Keratinocyte (primary cell): ENCODE data around the gene DSG2. TPM values are rescaled to one million over a fixed set of nuclear protein-coding genes. Genes with fewer than 3 reads are reported as not detected.
"Not testable (repeated sequence)": the region's sequence is repeated elsewhere in the genome, so short reads cannot be mapped to it uniquely, and the experiment has no call there.

Experiments
- DNase-seq: peaks from one replicate; pipeline ENCODE4 v3.0.0-alpha.2; 2011; ENCODE audit warnings: low read depth, missing footprints, low spot score
- FAIRE-seq: peaks from 2 replicates; lab custom pipeline; 2011; peaks lifted over from hg19 to GRCh38; lab: Jason Lieb, UNC
- H2AFZ ChIP-seq: 2 replicates; pipeline ENCODE4 v1.6.0; 2012; ENCODE audit warnings: low read length, control low read depth, inconsistent platforms; ENCODE audit not compliant: control insufficient read depth
- H3K27ac ChIP-seq: 2 replicates; pipeline ENCODE4 v1.5.1; 2011; ENCODE audit warnings: low read length; ENCODE audit not compliant: control insufficient read depth, insufficient read depth
- H3K27me3 ChIP-seq: 3 replicates; pipeline ENCODE4 v1.6.0; 2011; ENCODE audit warnings: low read length; ENCODE audit not compliant: control insufficient read depth, insufficient read depth; ENCODE audit errors: extremely low read depth
- H3K36me3 ChIP-seq, 2 experiments: 2 replicates in 1 of 2; 3 replicates in 1 of 2; pipeline ENCODE4 v1.5.1; 2011; ENCODE audit warnings: low read length in 2 of 2, mild to moderate bottlenecking in 1 of 2; ENCODE audit not compliant: control insufficient read depth in 2 of 2, insufficient read depth in 2 of 2; ENCODE audit errors: extremely low read depth in 1 of 2
- H3K4me1 ChIP-seq: 3 replicates; pipeline ENCODE4 v1.5.1; 2011; ENCODE audit warnings: low read length; ENCODE audit not compliant: control insufficient read depth, insufficient read depth; ENCODE audit errors: extremely low read depth
- H3K4me2 ChIP-seq: 3 replicates; pipeline ENCODE4 v1.6.0; 2011; ENCODE audit warnings: low read depth, low read length; ENCODE audit not compliant: control insufficient read depth, insufficient read depth; ENCODE audit errors: extremely low read depth
- H3K4me3 ChIP-seq, 3 experiments: fragments of 200-600 bp in 1 of 3; sonication (generic) in 1 of 3; 2 replicates in 2 of 3; 3 replicates in 1 of 3; pipeline ENCODE4 v1.5.1; 2011 to 2016; ENCODE audit warnings: low read length in 3 of 3, mild to moderate bottlenecking in 3 of 3, control low read depth in 2 of 3, inconsistent platforms in 1 of 3, low read depth in 1 of 3, mixed read lengths in 1 of 3, mixed run types in 1 of 3, moderate library complexity in 1 of 3; ENCODE audit not compliant: control insufficient read depth in 2 of 3, insufficient read depth in 2 of 3; ENCODE audit errors: extremely low read depth in 1 of 3
- H3K79me2 ChIP-seq: 2 replicates; pipeline ENCODE4 v1.6.0; 2012; ENCODE audit warnings: low read length; ENCODE audit not compliant: control insufficient read depth, insufficient read depth
- H3K9ac ChIP-seq: 3 replicates; pipeline ENCODE4 v1.6.0; 2011; ENCODE audit warnings: low read length; ENCODE audit not compliant: control insufficient read depth, insufficient read depth; ENCODE audit errors: extremely low read depth
- H3K9me1 ChIP-seq: 3 replicates; pipeline ENCODE4 v1.6.0; 2011; ENCODE audit warnings: low read length; ENCODE audit not compliant: control insufficient read depth, insufficient read depth; ENCODE audit errors: extremely low read depth
- H3K9me3 ChIP-seq: 2 replicates; pipeline ENCODE4 v1.5.1; 2012; ENCODE audit warnings: low read depth, low read length; ENCODE audit not compliant: control insufficient read depth
- H4K20me1 ChIP-seq: 3 replicates; pipeline ENCODE4 v1.6.0; 2011; ENCODE audit warnings: low read length; ENCODE audit not compliant: control insufficient read depth, insufficient read depth; ENCODE audit errors: extremely low read depth
- CTCF ChIP-seq, 3 experiments: IDR thresholded peaks in 1 of 3; conservative IDR thresholded peaks in 1 of 3; optimal IDR thresholded peaks in 1 of 3; 2 replicates in 2 of 3; 3 replicates in 1 of 3; pipeline versions ENCODE3 to v1.5.1; 2011; ENCODE audit warnings: low read length in 3 of 3, mild to moderate bottlenecking in 3 of 3, moderate library complexity in 2 of 3, control low read depth in 1 of 3, inconsistent platforms in 1 of 3; ENCODE audit not compliant: insufficient read depth in 2 of 3; ENCODE audit errors: extremely low read depth in 1 of 3
- EZH2 ChIP-seq: IDR thresholded peaks from one replicate; pipeline ENCODE4 v1.6.1; 2012; ENCODE audit warnings: inconsistent platforms, mild to moderate bottlenecking, low read length, moderate library complexity
- dilution Hi-C: fragments of 300-500 bp; cut with MboI; formaldehyde crosslinking; loops from one replicate; pipeline ENCODE4 v1.7.0; 2020; ENCODE audit warnings: low sequenced_read_pairs; ENCODE audit not compliant: extremely low pct_ligation_motif_present
- polyA plus RNA-seq, 5 experiments: library from polyadenylated mRNA; depleted of rRNA in 3 of 5; stranded (reverse) in 3 of 5; stranded (forward) in 1 of 5; unstranded in 1 of 5; fragments of >200 nt; gene quantifications; 1 replicate in 1 of 5; 2 replicates in 3 of 5; 3 replicates in 1 of 5; pipeline versions ENCODE4 v1.2.1 to v1.2.3, GENCODE V29; 2011 to 2012; ENCODE audit warnings: missing spikeins in 2 of 5, low read depth in 1 of 5, low replicate concordance in 1 of 5

Gene DSG2
- polyA plus RNA-seq, 1 donor (not counting 4 experiments of a cell fraction or from before 2014, with no cell fraction given), result 140 TPM

GRCh38 chr18:31493171-31493570, 4.8 kb upstream of the DSG2 start:
- Histone ChIP-seq H3K36me3 (no peaks in the 10 kb centered on the region), H2AFZ (no peak overlapping the region), H3K27me3 (no peaks in the 10 kb centered on the region), H3K9me1 (no peaks in the 10 kb centered on the region), H3K9ac (no peak overlapping the region), H3K27ac (no peak overlapping the region), H3K4me3 (no peak overlapping the region), H3K4me1 (peaks cover 34% of the 10 kb centered on the region), H3K4me2 (no peak overlapping the region), H4K20me1 (no peaks in the 10 kb centered on the region), H3K9me3 (no peaks in the 10 kb centered on the region), H3K79me2 (no peaks in the 10 kb centered on the region)
- DNase-seq, result no peak
- dilution Hi-C loops, result no loop called here
- no peak for FAIRE-seq
- TF ChIP-seq EZH2 (no peak), CTCF (optimal IDR thresholded peaks at IDR 0.05 in 1 of 3, IDR thresholded peaks at IDR 0.05 in 1 of 3, conservative IDR thresholded peaks at IDR 0.05 in 1 of 3; ENCODE audit: extremely low read depth in 1 of 3, insufficient read depth in 2 of 3, low read length in 3 of 3) (no peak)

GRCh38 chr18:31493941-31494340, 4.0 kb upstream of the DSG2 start:
- no peak for TF ChIP-seq EZH2
- no peak for TF ChIP-seq CTCF (optimal IDR thresholded peaks at IDR 0.05 in 1 of 3, IDR thresholded peaks at IDR 0.05 in 1 of 3, conservative IDR thresholded peaks at IDR 0.05 in 1 of 3; ENCODE audit: extremely low read depth in 1 of 3, insufficient read depth in 2 of 3, low read length in 3 of 3)
- dilution Hi-C loops, result no loop called here

GRCh38 chr18:31494705-31495244, 3.2 kb upstream of the DSG2 start:
- H3K9me3 ChIP-seq, dilution Hi-C loops, H3K4me2 ChIP-seq, H3K27me3 ChIP-seq, H2AFZ ChIP-seq, H3K9me1 ChIP-seq, DNase-seq, H3K36me3 ChIP-seq, H3K9ac ChIP-seq, H3K27ac ChIP-seq, H3K79me2 ChIP-seq, H4K20me1 ChIP-seq, H3K4me3 ChIP-seq, FAIRE-seq: not testable (repeated sequence)
- peaks cover 23% of the 10 kb centered on the region for H3K4me1 ChIP-seq

More at GRCh38 chr18:31493941-31494340, 4.0 kb upstream of the DSG2 start:
- Histone ChIP-seq H3K4me3 (no peak overlapping the region), H3K4me1 (peaks cover 26% of the 10 kb centered on the region), H3K27ac (no peak overlapping the region), H3K9ac (no peak overlapping the region), H3K4me2 (no peak overlapping the region), H3K36me3 (no peaks in the 10 kb centered on the region), H3K9me1 (no peaks in the 10 kb centered on the region), H3K79me2 (peaks cover 1% of the 10 kb centered on the region), H3K9me3 (no peaks in the 10 kb centered on the region), H3K27me3 (no peaks in the 10 kb centered on the region), H4K20me1 (no peaks in the 10 kb centered on the region), H2AFZ (no peak overlapping the region)
- DNase-seq (no peak), FAIRE-seq (no peak)
